ENCODE results near the gene ZNF37A.
"Not testable (repeated sequence)": the region's sequence is repeated elsewhere in the genome, so short reads cannot be mapped to it uniquely, and the experiment has no call there.

DNA sequence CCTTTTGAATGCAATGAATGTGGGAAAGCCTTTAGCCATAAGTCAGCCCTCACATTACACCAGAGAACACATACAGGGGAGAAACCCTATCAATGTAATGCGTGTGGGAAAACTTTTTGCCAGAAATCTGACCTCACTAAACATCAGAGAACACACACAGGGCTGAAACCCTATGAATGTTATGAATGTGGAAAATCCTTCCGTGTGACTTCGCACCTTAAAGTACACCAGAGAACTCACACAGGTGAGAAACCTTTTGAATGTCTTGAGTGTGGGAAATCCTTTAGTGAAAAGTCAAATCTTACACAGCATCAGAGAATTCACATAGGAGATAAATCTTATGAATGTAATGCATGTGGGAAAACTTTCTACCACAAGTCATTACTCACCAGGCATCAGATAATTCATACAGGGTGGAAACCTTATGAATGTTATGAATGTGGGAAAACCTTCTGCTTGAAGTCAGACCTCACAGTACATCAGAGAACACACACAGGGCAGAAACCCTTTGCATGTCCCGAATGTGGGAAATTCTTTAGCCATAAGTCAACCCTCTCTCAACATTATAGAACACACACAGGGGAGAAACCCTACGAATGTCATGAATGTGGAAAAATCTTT lies 38.8 kb upstream of the ZNF37A start:
- TF ChIP-seq, protein P1, sequence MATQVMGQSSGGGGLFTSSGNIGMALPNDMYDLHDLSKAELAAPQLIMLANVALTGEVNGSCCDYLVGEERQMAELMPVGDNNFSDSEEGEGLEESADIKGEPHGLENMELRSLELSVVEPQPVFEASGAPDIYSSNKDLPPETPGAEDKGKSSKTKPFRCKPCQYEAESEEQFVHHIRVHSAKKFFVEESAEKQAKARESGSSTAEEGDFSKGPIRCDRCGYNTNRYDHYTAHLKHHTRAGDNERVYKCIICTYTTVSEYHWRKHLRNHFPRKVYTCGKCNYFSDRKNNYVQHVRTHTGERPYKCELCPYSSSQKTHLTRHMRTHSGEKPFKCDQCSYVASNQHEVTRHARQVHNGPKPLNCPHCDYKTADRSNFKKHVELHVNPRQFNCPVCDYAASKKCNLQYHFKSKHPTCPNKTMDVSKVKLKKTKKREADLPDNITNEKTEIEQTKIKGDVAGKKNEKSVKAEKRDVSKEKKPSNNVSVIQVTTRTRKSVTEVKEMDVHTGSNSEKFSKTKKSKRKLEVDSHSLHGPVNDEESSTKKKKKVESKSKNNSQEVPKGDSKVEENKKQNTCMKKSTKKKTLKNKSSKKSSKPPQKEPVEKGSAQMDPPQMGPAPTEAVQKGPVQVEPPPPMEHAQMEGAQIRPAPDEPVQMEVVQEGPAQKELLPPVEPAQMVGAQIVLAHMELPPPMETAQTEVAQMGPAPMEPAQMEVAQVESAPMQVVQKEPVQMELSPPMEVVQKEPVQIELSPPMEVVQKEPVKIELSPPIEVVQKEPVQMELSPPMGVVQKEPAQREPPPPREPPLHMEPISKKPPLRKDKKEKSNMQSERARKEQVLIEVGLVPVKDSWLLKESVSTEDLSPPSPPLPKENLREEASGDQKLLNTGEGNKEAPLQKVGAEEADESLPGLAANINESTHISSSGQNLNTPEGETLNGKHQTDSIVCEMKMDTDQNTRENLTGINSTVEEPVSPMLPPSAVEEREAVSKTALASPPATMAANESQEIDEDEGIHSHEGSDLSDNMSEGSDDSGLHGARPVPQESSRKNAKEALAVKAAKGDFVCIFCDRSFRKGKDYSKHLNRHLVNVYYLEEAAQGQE (IDR thresholded peaks at IDR 0.05; ENCODE audit: low read depth, low read length) = not testable (repeated sequence)
- TF ChIP-seq POLR2AphosphoS5 (IDR thresholded peaks at IDR 0.05; ENCODE audit: low read depth, low read length); JUND (IDR thresholded peaks at IDR 0.05); ELF1 (IDR thresholded peaks at IDR 0.05); CHD2 (IDR thresholded peaks at IDR 0.05; ENCODE audit: low read length, partially characterized antibody): not testable (repeated sequence)
- TF ChIP-seq, protein P2, sequence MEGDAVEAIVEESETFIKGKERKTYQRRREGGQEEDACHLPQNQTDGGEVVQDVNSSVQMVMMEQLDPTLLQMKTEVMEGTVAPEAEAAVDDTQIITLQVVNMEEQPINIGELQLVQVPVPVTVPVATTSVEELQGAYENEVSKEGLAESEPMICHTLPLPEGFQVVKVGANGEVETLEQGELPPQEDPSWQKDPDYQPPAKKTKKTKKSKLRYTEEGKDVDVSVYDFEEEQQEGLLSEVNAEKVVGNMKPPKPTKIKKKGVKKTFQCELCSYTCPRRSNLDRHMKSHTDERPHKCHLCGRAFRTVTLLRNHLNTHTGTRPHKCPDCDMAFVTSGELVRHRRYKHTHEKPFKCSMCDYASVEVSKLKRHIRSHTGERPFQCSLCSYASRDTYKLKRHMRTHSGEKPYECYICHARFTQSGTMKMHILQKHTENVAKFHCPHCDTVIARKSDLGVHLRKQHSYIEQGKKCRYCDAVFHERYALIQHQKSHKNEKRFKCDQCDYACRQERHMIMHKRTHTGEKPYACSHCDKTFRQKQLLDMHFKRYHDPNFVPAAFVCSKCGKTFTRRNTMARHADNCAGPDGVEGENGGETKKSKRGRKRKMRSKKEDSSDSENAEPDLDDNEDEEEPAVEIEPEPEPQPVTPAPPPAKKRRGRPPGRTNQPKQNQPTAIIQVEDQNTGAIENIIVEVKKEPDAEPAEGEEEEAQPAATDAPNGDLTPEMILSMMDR (IDR thresholded peaks at IDR 0.05) = not testable (repeated sequence)
- TF ChIP-seq, protein P3, sequence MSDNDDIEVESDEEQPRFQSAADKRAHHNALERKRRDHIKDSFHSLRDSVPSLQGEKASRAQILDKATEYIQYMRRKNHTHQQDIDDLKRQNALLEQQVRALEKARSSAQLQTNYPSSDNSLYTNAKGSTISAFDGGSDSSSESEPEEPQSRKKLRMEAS (IDR thresholded peaks at IDR 0.05; ENCODE audit: low read depth) = not testable (repeated sequence)
- TF ChIP-seq, protein P4, sequence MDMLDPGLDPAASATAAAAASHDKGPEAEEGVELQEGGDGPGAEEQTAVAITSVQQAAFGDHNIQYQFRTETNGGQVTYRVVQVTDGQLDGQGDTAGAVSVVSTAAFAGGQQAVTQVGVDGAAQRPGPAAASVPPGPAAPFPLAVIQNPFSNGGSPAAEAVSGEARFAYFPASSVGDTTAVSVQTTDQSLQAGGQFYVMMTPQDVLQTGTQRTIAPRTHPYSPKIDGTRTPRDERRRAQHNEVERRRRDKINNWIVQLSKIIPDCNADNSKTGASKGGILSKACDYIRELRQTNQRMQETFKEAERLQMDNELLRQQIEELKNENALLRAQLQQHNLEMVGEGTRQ (IDR thresholded peaks at IDR 0.05; ENCODE audit: borderline replicate concordance, low read depth, low read length) = not testable (repeated sequence)

Measured in SK-N-SH (cell line).